ENCODE measurements around the gene MCL1. TPM values are rescaled to one million over a fixed set of nuclear protein-coding genes. Genes with fewer than 3 reads are reported as not detected.
"Not testable (repeated sequence)": the region's sequence is repeated elsewhere in the genome, so short reads cannot be mapped to it uniquely, and the experiment has no call there.

The MCL1 gene
- total RNA-seq: 160 TPM
- 225 TPM for polyA plus RNA-seq

- Histone ChIP-seq H3K4me3 (ENCODE audit: low read depth, low read length) (peak within 1 kb of the TSS; percentile 97), H3K4me1 (ENCODE audit: insufficient read depth) (peaks cover 2% of the 10 kb centered on the region), H3K27ac (ENCODE audit: low read depth) (peak within 1 kb of the TSS; percentile 100), H3K36me3 (ENCODE audit: insufficient read depth) (peaks cover 6% of the 10 kb centered on the region)
- under 1% methylated on average over 94 of the region's 94 CpGs for WGBS
- DNase-seq (ENCODE audit: extremely low spot score): peak; percentile 91
Observed at GRCh38 chr1:150579110-150579944, at the start of gene MCL1. TSS of gene MCL1 (minus strand) at chr1:150579610. CDS start at chr1:150579530, 80 bp downstream.

- H3K27ac ChIP-seq (ENCODE audit: low read depth): peak overlapping the region; percentile 58
- H3K4me3 ChIP-seq (ENCODE audit: low read depth, low read length): peak overlapping the region; percentile 62
- H3K4me1 ChIP-seq (ENCODE audit: insufficient read depth): peaks cover 3% of the 10 kb centered on the region
- peaks cover 4% of the 10 kb centered on the region for H3K36me3 ChIP-seq (ENCODE audit: insufficient read depth)
- WGBS: 2% methylated on average over 9 of the region's 9 CpGs
- no peak for DNase-seq (ENCODE audit: extremely low spot score)
Observed at GRCh38 chr1:150628766-150629114, 49.3 kb upstream of the MCL1 start.

GRCh38 chr1:150627826-150628410 lies 48.5 kb upstream of the MCL1 start:
- Histone ChIP-seq H3K36me3 (ENCODE audit: insufficient read depth) (peaks cover 4% of the 10 kb centered on the region), H3K27ac (ENCODE audit: low read depth) (no peak overlapping the region), H3K4me1 (ENCODE audit: insufficient read depth) (peaks cover 3% of the 10 kb centered on the region), H3K4me3 (ENCODE audit: low read depth, low read length) (no peak overlapping the region)
- no peak for DNase-seq (ENCODE audit: extremely low spot score)
- WGBS: 87% methylated on average over 5 of the region's 5 CpGs

GRCh38 chr1:150626150-150626549 lies 46.7 kb upstream of the MCL1 start:
- 92% methylated on average over 2 of the region's 2 CpGs for WGBS
- no peak overlapping the region for H3K27ac ChIP-seq (ENCODE audit: low read depth)
- H3K4me3 ChIP-seq (ENCODE audit: low read depth, low read length): no peak overlapping the region
- H3K36me3 ChIP-seq (ENCODE audit: insufficient read depth): peaks cover 6% of the 10 kb centered on the region
- DNase-seq (ENCODE audit: extremely low spot score): no peak
- H3K4me1 ChIP-seq (ENCODE audit: insufficient read depth): peaks cover 3% of the 10 kb centered on the region

- H3K4me3 ChIP-seq (ENCODE audit: low read depth, low read length); H3K4me1 ChIP-seq (ENCODE audit: insufficient read depth); H3K27ac ChIP-seq (ENCODE audit: low read depth); H3K36me3 ChIP-seq (ENCODE audit: insufficient read depth); DNase-seq (ENCODE audit: extremely low spot score): not testable (repeated sequence)
- 73% methylated on average over 1 of the region's 1 CpG for WGBS
Observed at GRCh38 chr1:150624546-150624945, 45.1 kb upstream of the MCL1 start.

- not testable (repeated sequence) for H3K36me3 ChIP-seq (ENCODE audit: insufficient read depth); DNase-seq (ENCODE audit: extremely low spot score); H3K27ac ChIP-seq (ENCODE audit: low read depth); H3K4me1 ChIP-seq (ENCODE audit: insufficient read depth); H3K4me3 ChIP-seq (ENCODE audit: low read depth, low read length)
- 100% methylated on average over 1 of the region's 1 CpG for WGBS
Observed at GRCh38 chr1:150624134-150624533, 44.7 kb upstream of the MCL1 start.

- no peaks in the 10 kb centered on the region for H3K4me1 ChIP-seq (ENCODE audit: insufficient read depth)
- H3K27ac ChIP-seq (ENCODE audit: low read depth): no peak overlapping the region
- no peak overlapping the region for H3K4me3 ChIP-seq (ENCODE audit: low read depth, low read length)
- peaks cover 6% of the 10 kb centered on the region for H3K36me3 ChIP-seq (ENCODE audit: insufficient read depth)
- DNase-seq (ENCODE audit: extremely low spot score): no peak
- WGBS: 41% methylated on average over 8 of the region's 8 CpGs
Observed at GRCh38 chr1:150622303-150622975, 43.0 kb upstream of the MCL1 start.

- DNase-seq (ENCODE audit: extremely low spot score): no peak
- Histone ChIP-seq H3K4me3 (ENCODE audit: low read depth, low read length) (no peak overlapping the region), H3K27ac (ENCODE audit: low read depth) (peak overlapping the region; percentile 23), H3K4me1 (ENCODE audit: insufficient read depth) (no peaks in the 10 kb centered on the region), H3K36me3 (ENCODE audit: insufficient read depth) (peaks cover 3% of the 10 kb centered on the region)
- WGBS: 68% methylated on average over 8 of the region's 8 CpGs
Observed at GRCh38 chr1:150621497-150622302, 42.3 kb upstream of the MCL1 start.

GRCh38 chr1:150620919-150621318 lies 41.5 kb upstream of the MCL1 start:
- no peak for DNase-seq (ENCODE audit: extremely low spot score)
- Histone ChIP-seq H3K4me3 (ENCODE audit: low read depth, low read length) (no peak overlapping the region), H3K36me3 (ENCODE audit: insufficient read depth) (peaks cover 3% of the 10 kb centered on the region), H3K27ac (ENCODE audit: low read depth) (peak overlapping the region; percentile 50), H3K4me1 (ENCODE audit: insufficient read depth) (no peaks in the 10 kb centered on the region)
- WGBS: 96% methylated on average over 2 of the region's 2 CpGs

GRCh38 chr1:150619576-150620509 lies 40.4 kb upstream of the MCL1 start:
- Histone ChIP-seq H3K27ac (ENCODE audit: low read depth) (no peak overlapping the region), H3K4me1 (ENCODE audit: insufficient read depth) (no peaks in the 10 kb centered on the region), H3K4me3 (ENCODE audit: low read depth, low read length) (no peak overlapping the region), H3K36me3 (ENCODE audit: insufficient read depth) (peaks cover 3% of the 10 kb centered on the region)
- no peak for DNase-seq (ENCODE audit: extremely low spot score)
- 13% methylated on average over 4 of the region's 4 CpGs for WGBS

GRCh38 chr1:150615346-150616201 lies 36.2 kb upstream of the MCL1 start:
- no peak overlapping the region for H3K27ac ChIP-seq (ENCODE audit: low read depth)
- DNase-seq (ENCODE audit: extremely low spot score): no peak
- H3K36me3 ChIP-seq (ENCODE audit: insufficient read depth): no peaks in the 10 kb centered on the region
- WGBS: 91% methylated on average over 12 of the region's 12 CpGs
- H3K4me3 ChIP-seq (ENCODE audit: low read depth, low read length): no peak overlapping the region
- peaks cover 1% of the 10 kb centered on the region for H3K4me1 ChIP-seq (ENCODE audit: insufficient read depth)

Measured in urinary bladder (tissue), 4 donors.